B cell (primary cell): ENCODE data around the gene POTEG. TPM values are rescaled to one million over a fixed set of nuclear protein-coding genes. Genes with fewer than 3 reads are reported as not detected.
"Not testable (repeated sequence)": the region's sequence is repeated elsewhere in the genome, so short reads cannot be mapped to it uniquely, and the experiment has no call there.

Source experiments
- ATAC-seq: fragments of 200-7000 bp; cut with Tn5 transposase; one replicate; pipeline ENCODE4 v1.10.0; 2021; ENCODE audit warnings: low read depth, mild to moderate bottlenecking, moderate number of reproducible peaks, moderate library complexity
- CTCF ChIA-PET: fragments of 350-600 bp; sonication (Branson Sonifier 250); formaldehyde crosslinking; loops from one replicate; lab custom pipeline; 2021; ENCODE audit warnings: antibody characterized with exemption, inconsistent platforms; lab: Charles Lee
- POLR2A ChIA-PET: fragments of 350-600 bp; sonication (Branson Sonifier 250); formaldehyde crosslinking; loops from one replicate; lab custom pipeline; 2021; ENCODE audit warnings: antibody characterized with exemption; lab: Charles Lee
- DNase-seq: peaks from one replicate; pipeline ENCODE4 v3.0.0; 2013
- H2AFZ ChIP-seq: 2 replicates; pipeline ENCODE4 v1.6.1; 2012; ENCODE audit warnings: mild to moderate bottlenecking, low read depth, low read length; ENCODE audit not compliant: insufficient read depth, poor library complexity, severe bottlenecking
- H3K27ac ChIP-seq, 2 donors: 1 replicate in 1 of 2; 2 replicates in 1 of 2; pipeline ENCODE4 v1.5.1; 2012 to 2013; ENCODE audit warnings: low read length in 2 of 2, mild to moderate bottlenecking in 2 of 2, moderate library complexity in 1 of 2
- H3K27me3 ChIP-seq, 4 experiments: fragments of 200-600 bp in 1 of 4; sonication (generic) in 1 of 4; replicated peaks in 1 of 4; 1 replicate in 2 of 4; 2 replicates in 2 of 4; pipeline versions ENCODE4 v1.6.1 to v1.7.0; 2013 to 2016; ENCODE audit warnings: low read length in 3 of 4, mild to moderate bottlenecking in 2 of 4, mixed read lengths in 1 of 4, moderate library complexity in 1 of 4; ENCODE audit not compliant: insufficient read depth in 4 of 4, control insufficient read depth in 3 of 4; ENCODE audit errors: control extremely low read depth in 1 of 4
- H3K36me3 ChIP-seq, 2 experiments: replicated peaks in 1 of 2; 1 replicate in 1 of 2; 2 replicates in 1 of 2; pipeline versions ENCODE4 v1.6.1 to v1.7.1; 2013; ENCODE audit warnings: low read length in 1 of 2; ENCODE audit not compliant: insufficient read depth in 2 of 2, control insufficient read depth in 1 of 2; ENCODE audit errors: control extremely low read depth in 1 of 2, extremely low read depth in 1 of 2
- H3K4me1 ChIP-seq, 2 donors: fragments of 200-600 bp in 1 of 2; sonication (generic) in 1 of 2; 1 replicate in 1 of 2; 2 replicates in 1 of 2; pipeline versions ENCODE4 v1.5.1 to v1.6.1; 2013 to 2017; ENCODE audit warnings: low read length in 2 of 2; ENCODE audit not compliant: control insufficient read depth in 2 of 2, insufficient read depth in 2 of 2
- H3K4me2 ChIP-seq: replicated peaks from 2 replicates; pipeline ENCODE3; 2012; ENCODE audit warnings: mild to moderate bottlenecking, low read depth, low read length; ENCODE audit not compliant: poor library complexity, severe bottlenecking
- H3K4me3 ChIP-seq, 5 experiments: fragments of 200-600 bp in 1 of 5; sonication (generic) in 1 of 5; 1 replicate in 3 of 5; 2 replicates in 2 of 5; pipeline versions ENCODE4 v1.5.1 to v1.7.0; 2011 to 2016; ENCODE audit warnings: low read length in 4 of 5, mild to moderate bottlenecking in 4 of 5, low read depth in 2 of 5, control low read depth in 1 of 5, moderate library complexity in 1 of 5; ENCODE audit not compliant: insufficient read depth in 1 of 5; ENCODE audit errors: control extremely low read depth in 1 of 5, extremely low read depth in 1 of 5
- H3K79me2 ChIP-seq: fragments of 200-600 bp; sonication (generic); one replicate; pipeline ENCODE4 v1.6.0; 2016; ENCODE audit warnings: low read length; ENCODE audit not compliant: control insufficient read depth, insufficient read depth
- H3K9ac ChIP-seq: fragments of 200-600 bp; sonication (generic); 2 replicates; pipeline ENCODE4 v1.6.1; 2017; ENCODE audit warnings: mild to moderate bottlenecking, low read length, moderate library complexity
- H3K9me3 ChIP-seq, 3 donors: one replicate each; pipeline versions ENCODE4 v1.6.1 to v1.7.1; 2013; ENCODE audit warnings: low read length in 2 of 3; ENCODE audit not compliant: control insufficient read depth in 2 of 3, insufficient read depth in 1 of 3; ENCODE audit errors: control extremely low read depth in 1 of 3
- H4K20me1 ChIP-seq: 2 replicates; pipeline ENCODE4 v1.6.0; 2012; ENCODE audit warnings: mild to moderate bottlenecking, low read length; ENCODE audit not compliant: insufficient read depth, control insufficient read depth, poor library complexity, severe bottlenecking
- H3K27ac Mint-ChIP-seq: one replicate; pipeline ENCODE4 v1.8.0; 2021; ENCODE audit warnings: mixed read lengths
- H3K27me3 Mint-ChIP-seq: one replicate; pipeline ENCODE4 v1.8.0; 2021; ENCODE audit warnings: mixed read lengths
- H3K4me1 Mint-ChIP-seq: one replicate; pipeline ENCODE4 v1.8.0; 2021; ENCODE audit warnings: mixed read lengths
- H3K4me3 Mint-ChIP-seq: one replicate; pipeline ENCODE4 v1.8.0; 2021; ENCODE audit warnings: mixed read lengths
- H3K9me3 Mint-ChIP-seq: one replicate; pipeline ENCODE4 v1.8.0; 2022; ENCODE audit warnings: mixed read lengths; ENCODE audit not compliant: insufficient read depth
- WGBS: methylation state at CpG from one replicate; pipeline ENCODE4 v1.1.5; 2013; ENCODE audit warnings: missing lambda C conversion rate; ENCODE audit not compliant: insufficient coverage; 5-methylcytosine and 5-hydroxymethylcytosine counted together
- intact Hi-C: fragments of 100-400 bp; cut with micrococcal nuclease; formaldehyde crosslinking; loops from one replicate; pipeline ENCODE4 v1.10.0; 2022
- polyA plus RNA-seq: library from polyadenylated mRNA; depleted of rRNA; stranded (reverse); fragments of >200 nt; gene quantifications from 2 replicates; pipeline ENCODE4 v1.2.3, GENCODE V29; 2012
- total RNA-seq, 2 donors: library from RNA; stranded (reverse); fragments of 120-200 nt in 1 of 2; gene quantifications; 1 replicate in 1 of 2; 2 replicates in 1 of 2; pipeline versions ENCODE4 v1.2.3 to v1.2.4, GENCODE V29; 2013 to 2022

Gene POTEG
- total and polyA plus RNA-seq, 2 donors (not counting 1 experiment from before 2014, with no cell fraction given): 0.24 TPM; not detected in 1

DNA sequence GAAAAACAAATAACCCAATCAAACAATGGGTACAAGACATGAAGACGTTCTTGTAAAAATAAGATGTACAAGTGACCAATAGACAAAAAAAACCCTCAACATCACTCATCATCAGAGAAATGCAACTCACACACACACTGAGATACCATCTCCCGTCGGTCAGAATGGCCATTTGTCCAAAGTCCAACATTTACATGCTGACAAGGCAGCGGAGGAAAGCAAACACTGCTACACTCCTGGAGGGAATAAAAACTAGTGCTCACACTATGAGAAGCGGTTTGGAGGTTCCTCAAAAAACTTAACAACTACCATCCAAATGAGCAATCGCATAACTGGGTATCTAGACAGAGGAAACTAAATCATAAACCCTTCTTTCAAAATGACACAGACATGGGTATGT is 11.6 kb upstream of the POTEG start:
- POLR2A ChIA-PET, H3K4me1 Mint-ChIP-seq, intact Hi-C loops: not testable (repeated sequence)

DNA sequence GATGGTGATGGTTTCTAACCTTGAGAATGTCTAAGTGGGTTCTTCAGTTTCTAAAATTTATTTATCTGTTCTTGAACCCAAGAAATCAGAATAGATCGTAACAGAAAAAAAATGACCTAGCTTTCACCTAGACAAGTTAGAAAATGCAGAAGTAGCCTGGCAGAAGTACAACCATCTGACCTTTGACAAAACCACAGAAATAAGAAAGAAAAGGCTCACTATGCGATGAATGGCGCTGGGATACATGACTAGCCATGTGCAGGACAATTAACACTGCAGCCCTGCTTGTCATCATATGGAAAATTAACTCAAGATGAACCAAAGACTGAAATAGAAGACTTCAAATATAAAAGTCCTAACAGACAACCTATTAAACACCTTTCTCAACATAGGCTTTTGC is 5.7 kb upstream of the POTEG start:
- H3K9ac ChIP-seq, H3K4me3 ChIP-seq, CTCF ChIA-PET, H2AFZ ChIP-seq, POLR2A ChIA-PET, H3K4me1 ChIP-seq, H3K36me3 ChIP-seq, H3K4me3 Mint-ChIP-seq, intact Hi-C loops, DNase-seq, H3K9me3 Mint-ChIP-seq, H3K27me3 ChIP-seq, H3K9me3 ChIP-seq, H4K20me1 ChIP-seq, H3K79me2 ChIP-seq, H3K27me3 Mint-ChIP-seq, H3K27ac ChIP-seq, H3K27ac Mint-ChIP-seq, H3K4me1 Mint-ChIP-seq, ATAC-seq, H3K4me2 ChIP-seq: not testable (repeated sequence)
- WGBS: no CpG with 5 or more reads among the region's 3 CpGs

More for the DNA sequence above, 11.6 kb upstream of the POTEG start:
- H3K27ac ChIP-seq, H4K20me1 ChIP-seq, H3K79me2 ChIP-seq, H2AFZ ChIP-seq, H3K4me2 ChIP-seq, H3K27me3 Mint-ChIP-seq, CTCF ChIA-PET, H3K27ac Mint-ChIP-seq, ATAC-seq, H3K27me3 ChIP-seq, H3K9me3 Mint-ChIP-seq, DNase-seq, H3K4me1 ChIP-seq, H3K4me3 Mint-ChIP-seq, H3K9me3 ChIP-seq, H3K9ac ChIP-seq, H3K4me3 ChIP-seq, H3K36me3 ChIP-seq: not testable (repeated sequence)
- no CpG with 5 or more reads among the region's 6 CpGs for WGBS

DNA sequence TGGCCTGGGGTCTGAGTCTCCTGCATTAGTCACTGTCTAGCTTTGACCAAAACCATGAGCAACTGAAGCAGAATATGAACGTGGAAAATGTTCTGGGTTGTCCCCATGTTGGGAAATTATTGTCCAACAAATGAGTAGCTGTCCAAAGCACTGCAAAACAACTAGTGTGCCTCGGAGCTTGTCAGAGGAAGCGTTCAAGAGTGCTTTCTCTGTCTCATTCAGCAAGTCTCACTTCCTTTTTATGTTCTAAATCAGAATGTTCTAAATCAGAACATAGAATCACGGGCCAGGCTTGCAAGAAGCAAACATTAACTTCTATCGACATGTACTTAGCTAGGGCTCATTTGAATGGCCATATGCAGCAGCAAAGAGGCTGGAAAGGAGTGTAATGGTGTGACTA is 5.1 kb upstream of the POTEG start:
- H3K9me3 ChIP-seq, H3K36me3 ChIP-seq, H3K4me3 ChIP-seq, H3K27ac Mint-ChIP-seq, H3K4me1 Mint-ChIP-seq, H3K27ac ChIP-seq, H3K27me3 Mint-ChIP-seq, DNase-seq, H3K4me2 ChIP-seq, H3K27me3 ChIP-seq, H3K4me3 Mint-ChIP-seq, ATAC-seq, POLR2A ChIA-PET, H2AFZ ChIP-seq, intact Hi-C loops, H3K79me2 ChIP-seq, H3K4me1 ChIP-seq, H3K9me3 Mint-ChIP-seq, H3K9ac ChIP-seq, CTCF ChIA-PET, H4K20me1 ChIP-seq: not testable (repeated sequence)
- no CpG with 5 or more reads among the region's 5 CpGs for WGBS

DNA sequence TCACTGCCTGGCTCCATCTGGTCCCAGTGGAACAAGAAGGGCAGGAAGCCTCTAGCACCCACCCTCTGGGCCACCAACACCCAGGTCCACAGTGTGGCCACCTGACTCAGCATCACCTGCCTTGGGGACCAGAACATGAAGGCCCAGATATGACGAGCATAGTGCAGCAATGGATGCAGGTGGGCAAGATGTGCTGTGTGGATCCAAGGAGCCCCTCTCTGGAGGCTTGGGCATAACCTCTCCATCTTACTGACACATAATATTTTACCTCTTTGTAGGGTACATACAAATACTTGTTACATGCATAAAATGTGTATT is 2.9 kb upstream of the POTEG start:
- H3K36me3 ChIP-seq, DNase-seq, H3K79me2 ChIP-seq, H3K27me3 Mint-ChIP-seq, H3K9me3 Mint-ChIP-seq, CTCF ChIA-PET, H3K9me3 ChIP-seq, H3K4me3 Mint-ChIP-seq, POLR2A ChIA-PET, H3K4me1 ChIP-seq, ATAC-seq, intact Hi-C loops, H3K27ac ChIP-seq, H3K4me3 ChIP-seq, H4K20me1 ChIP-seq, H3K27me3 ChIP-seq, H3K27ac Mint-ChIP-seq, H3K9ac ChIP-seq, H2AFZ ChIP-seq, H3K4me2 ChIP-seq, H3K4me1 Mint-ChIP-seq: not testable (repeated sequence)
- WGBS: no CpG with 5 or more reads among the region's 1 CpG
